ENCODE data around the gene GPRIN3.

Gene GPRIN3

DNA sequence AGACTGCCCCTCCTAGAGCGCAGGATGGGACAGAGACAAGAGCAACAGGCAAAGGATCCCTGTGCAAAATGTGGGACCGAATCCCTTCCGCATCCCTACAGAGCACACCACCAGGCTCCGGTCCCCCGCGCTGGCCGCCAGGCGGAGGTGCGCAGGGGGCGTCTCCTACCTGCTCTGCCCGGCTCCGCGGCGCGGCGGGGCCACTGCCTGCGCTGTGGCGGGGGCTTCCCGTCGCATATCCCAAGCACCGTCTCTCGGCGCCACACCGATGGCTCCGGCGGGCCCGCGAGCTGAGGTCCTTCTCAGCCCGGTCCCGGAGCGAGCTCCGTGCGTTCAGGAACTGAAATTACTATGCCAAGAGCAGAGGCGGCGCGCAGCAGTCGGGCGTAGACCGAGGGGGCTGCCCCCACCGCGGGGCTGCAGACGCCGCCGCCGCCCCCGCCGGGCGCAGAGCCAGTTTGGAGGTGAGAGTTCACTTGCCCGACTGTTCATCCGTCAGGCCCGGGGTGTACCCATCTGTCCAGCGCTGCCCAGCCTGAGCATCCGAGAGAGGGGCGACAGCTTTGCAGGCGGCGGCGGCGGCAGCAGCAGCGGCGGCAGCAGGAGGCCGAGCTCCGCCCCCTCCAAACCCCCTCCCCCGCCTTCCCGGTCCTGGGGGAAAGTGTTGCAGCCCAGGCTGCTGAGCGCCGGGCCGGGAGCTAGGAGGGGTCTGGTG is at the start of gene GPRIN3:
Gene GPRIN3, minus strand, starts transcription at position 355 of the 715 bp plus-strand sequence. CDS start 57,690 bp downstream, outside the sequence.
- Histone ChIP-seq H3K9me3 (ENCODE audit: insufficient read depth, low read length) (no peaks in the 10 kb centered on the region), H3K27ac (ENCODE audit: low read length) (no peak within 1 kb of the TSS), H4K20me1 (ENCODE audit: insufficient read depth, low read length) (0 out of 2 replicates have a peak, but pooled peaks cover 3% of the 10 kb centered on the region), H3K4me1 (ENCODE audit: low read length) (peaks cover 32% of the 10 kb centered on the region), H3K27me3 (ENCODE audit: low read depth, low read length) (peaks cover 31% of the 10 kb centered on the region), H3K79me2 (ENCODE audit: low read length) (no peaks in the 10 kb centered on the region), H2AFZ (ENCODE audit: low read depth, low read length) (peak within 1 kb of the TSS; percentile 35; the same call in 1 of the 2 replicates), H3K9ac (ENCODE audit: low read length) (peak within 1 kb of the TSS; percentile 61), H3K4me2 (ENCODE audit: low read length) (peak within 1 kb of the TSS; percentile 83), H3K36me3 (replicated peaks; ENCODE audit: low read depth, low read length) (no peaks in the 10 kb centered on the region), H3K4me3 (ENCODE audit: low read length) (peak within 1 kb of the TSS; percentile 90)
- no peak for TF ChIP-seq EZH2phosphoT487 (IDR thresholded peaks at IDR 0.05; ENCODE audit: low read depth)
- TF ChIP-seq, protein P1, sequence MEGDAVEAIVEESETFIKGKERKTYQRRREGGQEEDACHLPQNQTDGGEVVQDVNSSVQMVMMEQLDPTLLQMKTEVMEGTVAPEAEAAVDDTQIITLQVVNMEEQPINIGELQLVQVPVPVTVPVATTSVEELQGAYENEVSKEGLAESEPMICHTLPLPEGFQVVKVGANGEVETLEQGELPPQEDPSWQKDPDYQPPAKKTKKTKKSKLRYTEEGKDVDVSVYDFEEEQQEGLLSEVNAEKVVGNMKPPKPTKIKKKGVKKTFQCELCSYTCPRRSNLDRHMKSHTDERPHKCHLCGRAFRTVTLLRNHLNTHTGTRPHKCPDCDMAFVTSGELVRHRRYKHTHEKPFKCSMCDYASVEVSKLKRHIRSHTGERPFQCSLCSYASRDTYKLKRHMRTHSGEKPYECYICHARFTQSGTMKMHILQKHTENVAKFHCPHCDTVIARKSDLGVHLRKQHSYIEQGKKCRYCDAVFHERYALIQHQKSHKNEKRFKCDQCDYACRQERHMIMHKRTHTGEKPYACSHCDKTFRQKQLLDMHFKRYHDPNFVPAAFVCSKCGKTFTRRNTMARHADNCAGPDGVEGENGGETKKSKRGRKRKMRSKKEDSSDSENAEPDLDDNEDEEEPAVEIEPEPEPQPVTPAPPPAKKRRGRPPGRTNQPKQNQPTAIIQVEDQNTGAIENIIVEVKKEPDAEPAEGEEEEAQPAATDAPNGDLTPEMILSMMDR (IDR thresholded peaks at IDR 0.05; ENCODE audit: low read depth, low read length) = no peak

DNA sequence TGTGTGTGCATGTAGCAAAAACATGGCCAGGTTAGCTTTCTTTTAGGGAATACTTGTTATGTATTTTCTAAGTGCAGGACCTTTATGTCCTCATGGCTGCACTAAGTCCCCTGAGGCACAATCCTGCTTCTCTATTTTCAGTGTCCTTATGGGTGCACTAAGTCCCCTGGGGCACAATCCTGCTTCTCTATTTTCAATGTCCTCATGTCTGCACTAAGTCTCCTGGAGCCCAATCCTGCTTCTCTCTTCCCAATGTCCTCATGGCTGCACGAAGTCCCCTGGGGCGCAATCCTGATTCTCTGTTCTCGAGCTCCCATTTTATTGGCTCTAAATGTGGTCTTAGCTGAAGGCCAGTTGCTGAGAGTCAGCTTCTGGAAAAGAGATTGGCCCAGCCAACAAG is 49.7 kb upstream of the GPRIN3 start:
- no peak overlapping the region for H3K9ac ChIP-seq (ENCODE audit: low read length)
- no peaks in the 10 kb centered on the region for H3K4me1 ChIP-seq (ENCODE audit: low read length)
- H3K27me3 ChIP-seq (ENCODE audit: low read depth, low read length) = no peaks in the 10 kb centered on the region
- H3K4me2 ChIP-seq (ENCODE audit: low read length) = no peak overlapping the region
- H3K9me3 ChIP-seq (ENCODE audit: insufficient read depth, low read length) = no peaks in the 10 kb centered on the region
- TF ChIP-seq, protein P1 (IDR thresholded peaks at IDR 0.05; ENCODE audit: low read depth, low read length) = no peak
- TF ChIP-seq EZH2phosphoT487 (IDR thresholded peaks at IDR 0.05; ENCODE audit: low read depth) = no peak
- no peaks in the 10 kb centered on the region for H3K36me3 ChIP-seq (replicated peaks; ENCODE audit: low read depth, low read length)
- no peaks in the 10 kb centered on the region for H4K20me1 ChIP-seq (ENCODE audit: insufficient read depth, low read length)
- H2AFZ ChIP-seq (ENCODE audit: low read depth, low read length) = no peak overlapping the region
- H3K27ac ChIP-seq (ENCODE audit: low read length) = no peak overlapping the region
- no peaks in the 10 kb centered on the region for H3K79me2 ChIP-seq (ENCODE audit: low read length)
- no peak overlapping the region for H3K4me3 ChIP-seq (ENCODE audit: low read length)

DNA sequence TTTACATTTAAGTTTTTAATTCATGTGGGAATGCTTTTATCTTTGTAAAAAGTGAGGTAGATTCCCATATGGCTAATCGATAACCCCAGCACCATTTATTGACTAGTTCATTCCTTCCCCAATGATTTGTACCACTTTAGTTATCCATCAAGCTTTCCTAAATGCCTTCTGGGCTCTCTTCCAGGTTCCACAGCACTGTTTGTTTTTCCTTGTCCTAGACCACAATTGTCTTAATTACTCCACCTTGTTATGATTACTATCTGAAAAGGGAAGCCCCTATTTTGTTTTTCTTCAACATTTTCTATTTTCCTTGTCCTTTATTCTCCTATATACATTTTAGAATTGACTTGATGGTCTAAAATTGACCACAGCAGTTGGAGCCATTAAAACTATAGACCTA is 48.5 kb upstream of the GPRIN3 start:
- H2AFZ ChIP-seq (ENCODE audit: low read depth, low read length) = no peak overlapping the region
- no peaks in the 10 kb centered on the region for H3K4me1 ChIP-seq (ENCODE audit: low read length)
- H3K36me3 ChIP-seq (replicated peaks; ENCODE audit: low read depth, low read length) = no peaks in the 10 kb centered on the region
- no peak overlapping the region for H3K4me3 ChIP-seq (ENCODE audit: low read length)
- no peak overlapping the region for H3K9ac ChIP-seq (ENCODE audit: low read length)
- H3K27me3 ChIP-seq (ENCODE audit: low read depth, low read length) = no peaks in the 10 kb centered on the region
- no peaks in the 10 kb centered on the region for H3K9me3 ChIP-seq (ENCODE audit: insufficient read depth, low read length)
- H3K27ac ChIP-seq (ENCODE audit: low read length) = no peak overlapping the region
- no peaks in the 10 kb centered on the region for H3K79me2 ChIP-seq (ENCODE audit: low read length)
- TF ChIP-seq, protein P1 (IDR thresholded peaks at IDR 0.05; ENCODE audit: low read depth, low read length) = no peak
- TF ChIP-seq EZH2phosphoT487 (IDR thresholded peaks at IDR 0.05; ENCODE audit: low read depth) = no peak
- no peak overlapping the region for H3K4me2 ChIP-seq (ENCODE audit: low read length)
- H4K20me1 ChIP-seq (ENCODE audit: insufficient read depth, low read length) = no peaks in the 10 kb centered on the region

DNA sequence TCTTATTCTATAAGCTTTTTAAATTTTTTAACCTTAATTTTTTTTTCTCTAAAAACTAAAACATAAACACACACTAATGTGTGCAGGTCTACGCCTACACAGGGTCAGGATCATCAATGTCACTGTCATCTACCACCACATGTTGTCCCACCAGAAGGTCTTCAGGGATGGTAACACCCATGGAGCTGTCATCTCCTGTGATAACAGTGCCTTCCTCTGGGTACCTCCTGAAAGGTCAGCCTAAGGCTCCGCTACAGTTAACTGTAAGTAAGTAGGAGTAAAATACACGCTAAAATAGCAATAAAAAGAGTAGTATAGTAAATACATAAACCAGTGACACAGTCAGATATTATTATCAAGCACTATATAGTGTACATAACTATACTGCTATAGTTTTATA is 45.9 kb upstream of the GPRIN3 start:
- Histone ChIP-seq H3K9me3 (ENCODE audit: insufficient read depth, low read length) (no peaks in the 10 kb centered on the region), H4K20me1 (ENCODE audit: insufficient read depth, low read length) (no peaks in the 10 kb centered on the region), H3K27me3 (ENCODE audit: low read depth, low read length) (no peaks in the 10 kb centered on the region), H3K79me2 (ENCODE audit: low read length) (no peaks in the 10 kb centered on the region), H3K4me1 (ENCODE audit: low read length) (no peaks in the 10 kb centered on the region), H3K27ac (ENCODE audit: low read length) (no peak overlapping the region), H3K36me3 (replicated peaks; ENCODE audit: low read depth, low read length) (no peaks in the 10 kb centered on the region), H3K4me3 (ENCODE audit: low read length) (no peak overlapping the region), H3K4me2 (ENCODE audit: low read length) (no peak overlapping the region), H2AFZ (ENCODE audit: low read depth, low read length) (no peak overlapping the region), H3K9ac (ENCODE audit: low read length) (no peak overlapping the region)
- TF ChIP-seq, protein P1 (IDR thresholded peaks at IDR 0.05; ENCODE audit: low read depth, low read length) = peak; percentile 19; the same call in 1 of the 2 replicates
- TF ChIP-seq EZH2phosphoT487 (IDR thresholded peaks at IDR 0.05; ENCODE audit: low read depth) = no peak

Data from OCI-LY3 (cell line).